Gastrocnemius medialis (tissue), 4 donors: Measurements from ENCODE around the gene DDX54.

Experiments
- CTCF ChIP-seq, 5 experiments: fragments of 450-650 bp in 3 of 5; fragments of 200-600 bp in 2 of 5; sonication (generic) in 2 of 5; IDR thresholded peaks in 4 of 5; conservative IDR thresholded peaks in 1 of 5; 1 replicate in 4 of 5; 2 replicates in 1 of 5; pipeline ENCODE4 v1.5.1; 2016 to 2019; ENCODE audit warnings: antibody characterized with exemption in 5 of 5, mild to moderate bottlenecking in 3 of 5, moderate library complexity in 3 of 5
- POLR2A ChIP-seq, 2 donors: fragments of 450-650 bp; IDR thresholded peaks; one replicate each; pipeline ENCODE4 v1.6.1; 2017; ENCODE audit warnings: antibody characterized with exemption in 2 of 2, mild to moderate bottlenecking in 2 of 2, moderate library complexity in 2 of 2

GRCh38 chr12:113185180-113186032 is at the start of gene DDX54, which contains the start of gene RITA1:
- peak in 1 of 5 experiments; percentile 18 for TF ChIP-seq CTCF (IDR thresholded peaks at IDR 0.05 in 4 of 5, conservative IDR thresholded peaks at IDR 0.05 in 1 of 5)
- peak; percentile 59 to 60 for TF ChIP-seq POLR2A (IDR thresholded peaks at IDR 0.05)
